ENCODE measurements around the gene DIDO1.
A peak's percentile ranks its signal among the peaks of the same experiment; 100 is the strongest.
"Not testable (repeated sequence)": the region's sequence is repeated elsewhere in the genome, so short reads cannot be mapped to it uniquely, and the experiment has no call there.

The DIDO1 gene

DNA sequence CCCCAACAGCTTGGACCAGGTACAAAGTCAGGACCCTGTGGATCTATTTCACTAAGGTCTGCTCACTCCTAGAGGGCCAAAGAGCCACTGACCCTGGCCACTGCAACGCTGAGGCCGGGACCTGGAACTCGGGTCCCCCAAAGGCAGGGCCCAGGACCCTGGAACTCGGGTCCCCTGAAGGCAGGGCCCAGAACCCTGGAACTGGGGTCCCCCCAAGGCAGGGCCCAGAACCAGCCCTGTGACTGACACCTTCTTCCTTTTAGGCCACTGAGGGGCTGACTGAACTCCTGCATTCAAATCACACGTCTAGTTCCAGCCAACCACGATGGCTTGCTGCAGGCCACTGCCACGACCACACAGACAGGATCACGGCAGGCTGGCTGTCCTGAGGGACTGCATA is 74.1 kb downstream of the DIDO1 start:
- Histone ChIP-seq H3K4me3 (ENCODE audit: low read length) (no peak overlapping the region), H3K27ac (ENCODE audit: low read length) (0 out of 2 replicates have a peak overlapping the region, but pooled peaks have one; percentile 17), H3K9me3 (ENCODE audit: insufficient read depth, low read length) (no peaks in the 10 kb centered on the region), H2AFZ (ENCODE audit: low read depth, low read length) (no peak overlapping the region), H3K79me2 (ENCODE audit: low read length) (peaks cover 100% of the 10 kb centered on the region), H3K4me1 (ENCODE audit: low read length) (peaks cover 43% of the 10 kb centered on the region), H4K20me1 (ENCODE audit: insufficient read depth, low read length) (peaks cover 71% of the 10 kb centered on the region), H3K36me3 (replicated peaks; ENCODE audit: low read depth, low read length) (peaks cover 84% of the 10 kb centered on the region), H3K9ac (ENCODE audit: low read length) (no peak overlapping the region), H3K4me2 (ENCODE audit: low read length) (no peak overlapping the region), H3K27me3 (ENCODE audit: low read depth, low read length) (no peaks in the 10 kb centered on the region)
- TF ChIP-seq EZH2phosphoT487 (IDR thresholded peaks at IDR 0.05; ENCODE audit: low read depth): no peak
- TF ChIP-seq, protein P1, sequence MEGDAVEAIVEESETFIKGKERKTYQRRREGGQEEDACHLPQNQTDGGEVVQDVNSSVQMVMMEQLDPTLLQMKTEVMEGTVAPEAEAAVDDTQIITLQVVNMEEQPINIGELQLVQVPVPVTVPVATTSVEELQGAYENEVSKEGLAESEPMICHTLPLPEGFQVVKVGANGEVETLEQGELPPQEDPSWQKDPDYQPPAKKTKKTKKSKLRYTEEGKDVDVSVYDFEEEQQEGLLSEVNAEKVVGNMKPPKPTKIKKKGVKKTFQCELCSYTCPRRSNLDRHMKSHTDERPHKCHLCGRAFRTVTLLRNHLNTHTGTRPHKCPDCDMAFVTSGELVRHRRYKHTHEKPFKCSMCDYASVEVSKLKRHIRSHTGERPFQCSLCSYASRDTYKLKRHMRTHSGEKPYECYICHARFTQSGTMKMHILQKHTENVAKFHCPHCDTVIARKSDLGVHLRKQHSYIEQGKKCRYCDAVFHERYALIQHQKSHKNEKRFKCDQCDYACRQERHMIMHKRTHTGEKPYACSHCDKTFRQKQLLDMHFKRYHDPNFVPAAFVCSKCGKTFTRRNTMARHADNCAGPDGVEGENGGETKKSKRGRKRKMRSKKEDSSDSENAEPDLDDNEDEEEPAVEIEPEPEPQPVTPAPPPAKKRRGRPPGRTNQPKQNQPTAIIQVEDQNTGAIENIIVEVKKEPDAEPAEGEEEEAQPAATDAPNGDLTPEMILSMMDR (IDR thresholded peaks at IDR 0.05; ENCODE audit: low read depth, low read length): no peak

DNA sequence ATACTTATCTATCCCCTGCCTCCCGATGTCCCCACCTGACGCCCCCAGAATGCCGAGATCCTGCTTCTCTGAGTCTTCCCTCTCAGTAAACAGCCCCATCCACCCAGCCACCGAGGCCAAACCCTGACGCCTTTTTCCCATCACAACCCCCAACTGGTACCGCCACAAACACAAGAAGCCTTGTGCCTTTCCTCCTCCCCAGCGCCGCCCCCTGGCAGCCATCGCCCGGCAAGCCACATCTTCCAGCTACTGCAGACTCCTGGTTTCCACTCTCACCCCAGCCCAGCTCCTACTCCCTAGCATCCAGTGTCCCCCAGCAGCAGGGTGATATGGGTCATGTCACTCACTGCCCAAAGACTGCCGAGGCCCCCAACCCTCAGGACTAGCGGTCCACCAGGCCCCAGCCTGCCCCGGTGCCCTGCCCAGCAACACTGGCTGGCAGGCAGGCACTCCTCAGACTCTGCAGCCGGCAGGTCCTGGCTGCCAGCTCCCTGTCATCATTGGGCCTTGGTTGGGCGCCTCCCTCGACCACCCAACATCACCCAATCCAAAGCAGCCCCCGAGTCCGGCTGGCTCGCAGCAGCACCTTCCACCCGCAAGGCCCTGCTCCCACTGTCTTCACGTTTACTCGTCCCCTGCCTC is 75.9 kb downstream of the DIDO1 start:
- Histone ChIP-seq H3K27me3 (ENCODE audit: low read depth, low read length) (no peaks in the 10 kb centered on the region), H3K4me1 (ENCODE audit: low read length) (peaks cover 28% of the 10 kb centered on the region), H3K9me3 (ENCODE audit: insufficient read depth, low read length) (no peaks in the 10 kb centered on the region), H3K27ac (ENCODE audit: low read length) (peak overlapping the region; percentile 17), H3K4me3 (ENCODE audit: low read length) (no peak overlapping the region), H4K20me1 (ENCODE audit: insufficient read depth, low read length) (peaks cover 83% of the 10 kb centered on the region), H3K36me3 (replicated peaks; ENCODE audit: low read depth, low read length) (peaks cover 82% of the 10 kb centered on the region), H3K79me2 (ENCODE audit: low read length) (peaks cover 92% of the 10 kb centered on the region), H3K4me2 (ENCODE audit: low read length) (no peak overlapping the region), H2AFZ (ENCODE audit: low read depth, low read length) (no peak overlapping the region), H3K9ac (ENCODE audit: low read length) (no peak overlapping the region)
- TF ChIP-seq EZH2phosphoT487 (IDR thresholded peaks at IDR 0.05; ENCODE audit: low read depth): no peak
- TF ChIP-seq, protein P1 (IDR thresholded peaks at IDR 0.05; ENCODE audit: low read depth, low read length): no peak

DNA sequence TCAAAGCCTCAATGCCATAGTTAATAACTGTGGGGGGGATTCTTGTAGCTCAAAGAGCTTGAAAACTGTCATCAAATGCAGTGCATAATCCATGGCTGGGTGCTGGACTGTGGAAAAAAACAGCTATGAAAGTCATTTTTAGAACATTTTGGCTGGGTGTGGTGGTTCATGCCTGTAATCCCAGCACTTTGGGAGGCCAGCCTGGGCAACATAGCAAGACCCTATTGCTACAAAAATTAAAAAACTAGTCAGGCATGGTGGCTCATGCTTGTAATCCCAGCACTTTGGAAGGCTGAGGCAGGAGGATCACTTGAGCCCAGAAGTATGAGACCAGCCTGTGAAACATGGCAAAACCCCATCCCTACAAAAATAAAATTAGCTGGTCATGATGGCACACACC is 76.9 kb downstream of the DIDO1 start:
- H2AFZ ChIP-seq (ENCODE audit: low read depth, low read length): no peak overlapping the region
- peak overlapping the region; percentile 21; the same call in 1 of the 2 replicates for H3K27ac ChIP-seq (ENCODE audit: low read length)
- H3K9ac ChIP-seq (ENCODE audit: low read length): no peak overlapping the region
- TF ChIP-seq, protein P1 (IDR thresholded peaks at IDR 0.05; ENCODE audit: low read depth, low read length): no peak
- TF ChIP-seq EZH2phosphoT487 (IDR thresholded peaks at IDR 0.05; ENCODE audit: low read depth): no peak
- H3K9me3 ChIP-seq (ENCODE audit: insufficient read depth, low read length): no peaks in the 10 kb centered on the region
- peaks cover 83% of the 10 kb centered on the region for H3K79me2 ChIP-seq (ENCODE audit: low read length)
- H3K27me3 ChIP-seq (ENCODE audit: low read depth, low read length): no peaks in the 10 kb centered on the region
- peaks cover 18% of the 10 kb centered on the region for H3K4me1 ChIP-seq (ENCODE audit: low read length)
- no peak overlapping the region for H3K4me3 ChIP-seq (ENCODE audit: low read length)
- H4K20me1 ChIP-seq (ENCODE audit: insufficient read depth, low read length): peaks cover 79% of the 10 kb centered on the region
- no peak overlapping the region for H3K4me2 ChIP-seq (ENCODE audit: low read length)
- peaks cover 80% of the 10 kb centered on the region for H3K36me3 ChIP-seq (replicated peaks; ENCODE audit: low read depth, low read length)

DNA sequence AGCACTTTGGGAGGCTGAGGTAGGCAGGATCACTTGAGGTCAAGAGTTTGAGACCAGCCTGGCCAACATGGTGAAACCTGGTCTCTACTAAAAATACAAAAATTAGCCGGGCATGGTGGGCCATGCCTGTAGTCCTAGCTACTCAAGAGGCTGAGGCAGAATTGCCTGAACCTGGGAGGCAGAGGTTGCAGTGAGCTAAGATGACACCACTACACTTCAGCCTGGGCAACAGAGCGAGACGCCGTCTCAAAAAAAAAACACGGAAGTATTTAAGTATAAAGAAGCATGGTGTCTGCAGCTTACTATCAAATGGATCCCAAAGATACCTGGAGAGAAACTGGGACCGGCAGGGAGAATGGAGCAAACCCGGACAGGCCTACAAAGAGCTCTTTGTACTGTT is 77.4 kb downstream of the DIDO1 start:
- not testable (repeated sequence) for H2AFZ ChIP-seq (ENCODE audit: low read depth, low read length); H3K4me2 ChIP-seq (ENCODE audit: low read length); H3K9me3 ChIP-seq (ENCODE audit: insufficient read depth, low read length); H3K9ac ChIP-seq (ENCODE audit: low read length); H3K4me3 ChIP-seq (ENCODE audit: low read length); H3K27me3 ChIP-seq (ENCODE audit: low read depth, low read length)
- Histone ChIP-seq H4K20me1 (ENCODE audit: insufficient read depth, low read length) (peaks cover 74% of the 10 kb centered on the region), H3K36me3 (replicated peaks; ENCODE audit: low read depth, low read length) (peaks cover 78% of the 10 kb centered on the region), H3K79me2 (ENCODE audit: low read length) (peaks cover 78% of the 10 kb centered on the region), H3K27ac (ENCODE audit: low read length) (peak overlapping the region; percentile 21; the same call in 1 of the 2 replicates), H3K4me1 (ENCODE audit: low read length) (peaks cover 12% of the 10 kb centered on the region)
